Trophoblast cell (in vitro differentiated cells and primary cell): ENCODE data around the gene MRPS21.
"Not testable (repeated sequence)": the region's sequence is repeated elsewhere in the genome, so short reads cannot be mapped to it uniquely, and the experiment has no call there.

Source experiments
- DNase-seq, 2 donors: peaks; one replicate each; pipeline ENCODE4 v3.0.0-alpha.2; 2016
- H2AFZ ChIP-seq: 2 replicates; pipeline ENCODE4 v1.6.1; 2013; ENCODE audit warnings: low read length, moderate library complexity, mild to moderate bottlenecking; ENCODE audit not compliant: insufficient read depth, poor library complexity
- H2AK5ac ChIP-seq: 2 replicates; pipeline ENCODE4 v1.6.1; 2013; ENCODE audit warnings: mild to moderate bottlenecking, low read length
- H2BK120ac ChIP-seq: 2 replicates; pipeline ENCODE4 v1.6.1; 2013; ENCODE audit warnings: low read length, mild to moderate bottlenecking, moderate library complexity; ENCODE audit not compliant: insufficient read depth, poor library complexity
- H2BK12ac ChIP-seq: 2 replicates; pipeline ENCODE4 v1.6.1; 2013; ENCODE audit warnings: mild to moderate bottlenecking, low read length, moderate library complexity
- H2BK5ac ChIP-seq: 2 replicates; pipeline ENCODE4 v1.6.1; 2013; ENCODE audit warnings: low read length, low read depth, moderate library complexity, mild to moderate bottlenecking; ENCODE audit not compliant: poor library complexity
- H3K14ac ChIP-seq: 2 replicates; pipeline ENCODE4 v1.6.1; 2013; ENCODE audit warnings: mild to moderate bottlenecking, low read length
- H3K18ac ChIP-seq: 2 replicates; pipeline ENCODE4 v1.6.1; 2013; ENCODE audit warnings: mild to moderate bottlenecking, low read length
- H3K23ac ChIP-seq: 2 replicates; pipeline ENCODE4 v1.6.1; 2013; ENCODE audit warnings: low read length
- H3K27ac ChIP-seq: 2 replicates; pipeline ENCODE4 v1.5.1; 2013; ENCODE audit warnings: low read depth, mild to moderate bottlenecking, inconsistent platforms, low read length, moderate library complexity
- H3K27me3 ChIP-seq: 2 replicates; pipeline ENCODE4 v1.6.1; 2013; ENCODE audit warnings: inconsistent platforms, mild to moderate bottlenecking, low read length, moderate library complexity; ENCODE audit not compliant: insufficient read depth
- H3K36me3 ChIP-seq, 2 experiments: 1 replicate in 1 of 2; 2 replicates in 1 of 2; pipeline ENCODE4 v1.6.1; 2013; ENCODE audit warnings: low read length in 2 of 2, mild to moderate bottlenecking in 2 of 2, moderate library complexity in 1 of 2; ENCODE audit not compliant: insufficient read depth in 2 of 2, control insufficient read depth in 1 of 2
- H3K4ac ChIP-seq: 2 replicates; pipeline ENCODE4 v1.6.1; 2013; ENCODE audit warnings: low read depth, mild to moderate bottlenecking, low read length, moderate library complexity
- H3K4me1 ChIP-seq, 2 experiments: 1 replicate in 1 of 2; 2 replicates in 1 of 2; pipeline ENCODE4 v1.6.1; 2013; ENCODE audit warnings: low read length in 2 of 2, mild to moderate bottlenecking in 2 of 2, moderate library complexity in 1 of 2; ENCODE audit not compliant: insufficient read depth in 2 of 2, control insufficient read depth in 1 of 2
- H3K4me2 ChIP-seq: 2 replicates; pipeline ENCODE4 v1.6.1; 2013; ENCODE audit warnings: inconsistent platforms, mild to moderate bottlenecking, low read length, moderate library complexity
- H3K4me3 ChIP-seq: 2 replicates; pipeline ENCODE4 v1.5.1; 2013; ENCODE audit warnings: mild to moderate bottlenecking, low read depth, low read length, inconsistent platforms
- H3K79me1 ChIP-seq: one replicate; pipeline ENCODE4 v1.6.1; 2013; ENCODE audit warnings: low read length
- H3K79me2 ChIP-seq: 2 replicates; pipeline ENCODE4 v1.6.1; 2013; ENCODE audit warnings: low read length, mild to moderate bottlenecking; ENCODE audit not compliant: control insufficient read depth, insufficient read depth, poor library complexity
- H3K9ac ChIP-seq: 2 replicates; pipeline ENCODE4 v1.6.1; 2013; ENCODE audit warnings: mild to moderate bottlenecking, low read length
- H3K9me3 ChIP-seq: 2 replicates; pipeline ENCODE4 v1.6.1; 2013; ENCODE audit warnings: low read depth, mild to moderate bottlenecking, control low read depth, inconsistent platforms, low read length; ENCODE audit not compliant: insufficient read depth
- H4K12ac ChIP-seq: 2 replicates; pipeline ENCODE4 v1.6.1; 2013; ENCODE audit warnings: low read depth, mild to moderate bottlenecking, low read length, moderate library complexity
- H4K8ac ChIP-seq: 2 replicates; pipeline ENCODE4 v1.6.1; 2013; ENCODE audit warnings: low read depth, mild to moderate bottlenecking, low read length, moderate library complexity
- H4K91ac ChIP-seq: one replicate; pipeline ENCODE4 v1.6.1; 2013; ENCODE audit warnings: low read depth, mild to moderate bottlenecking, low read length, moderate library complexity
- WGBS: extraction: QIAGEN DNeasy Blood & Tissue Kit; methylation state at CpG from one replicate; pipeline ENCODE4 v1.1.7; 2013; ENCODE audit warnings: missing lambda C conversion rate; ENCODE audit not compliant: insufficient read length, insufficient coverage; ENCODE audit errors: extremely low coverage; 5-methylcytosine and 5-hydroxymethylcytosine counted together

The MRPS21 gene

DNA sequence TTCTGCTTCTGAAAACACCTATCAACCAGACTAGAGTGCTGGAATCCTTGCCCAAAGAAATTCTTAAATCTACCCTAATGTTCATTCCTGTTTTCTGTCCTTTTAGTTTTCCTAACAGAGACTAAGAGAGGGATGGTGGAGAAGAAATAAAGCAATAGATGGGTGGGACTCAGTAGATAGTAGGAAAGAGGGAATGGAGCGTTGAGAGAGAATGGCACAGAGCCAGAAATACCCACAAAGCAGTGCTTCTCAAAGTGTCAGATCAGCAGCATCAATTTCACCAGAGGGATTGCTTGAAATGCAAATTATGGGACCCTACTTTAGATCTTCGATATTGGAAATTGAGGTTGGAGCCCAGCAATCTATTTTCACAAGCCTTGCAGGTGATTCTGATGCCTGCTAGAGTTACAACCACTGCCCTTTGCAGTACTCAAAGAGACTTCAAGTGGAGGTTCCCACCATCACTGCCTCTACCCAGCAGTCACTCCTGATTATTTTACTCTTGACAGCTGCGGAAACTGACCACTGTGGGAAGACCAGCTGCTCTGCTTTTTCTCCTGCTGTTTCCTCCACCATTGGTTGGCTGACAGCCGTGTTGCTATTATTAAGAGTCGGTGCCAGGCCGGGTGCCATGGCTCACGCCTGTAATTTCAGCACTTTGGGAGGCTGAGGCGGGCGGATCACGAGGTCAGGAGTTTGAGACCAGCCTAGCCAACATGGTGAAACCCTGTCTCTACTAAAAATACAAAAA, 16.3 kb downstream of the MRPS21 start:
- no peak overlapping the region for H4K8ac ChIP-seq
- no peaks in the 10 kb centered on the region for H3K27me3 ChIP-seq
- no peak overlapping the region for H2BK120ac ChIP-seq
- no peaks in the 10 kb centered on the region for H3K4me1 ChIP-seq
- no peak overlapping the region for H3K18ac ChIP-seq
- H3K9ac ChIP-seq = no peak overlapping the region
- no peak overlapping the region for H2AK5ac ChIP-seq
- no peak overlapping the region for H3K23ac ChIP-seq
- no peaks in the 10 kb centered on the region for H3K9me3 ChIP-seq
- H2BK5ac ChIP-seq = no peak overlapping the region
- H3K14ac ChIP-seq = no peak overlapping the region
- H4K12ac ChIP-seq = no peak overlapping the region
- no peak overlapping the region for H2BK12ac ChIP-seq
- H3K36me3 ChIP-seq = peaks cover 13 to 14% of the 10 kb centered on the region in 2 experiments
- H3K79me2 ChIP-seq = no peaks in the 10 kb centered on the region
- DNase-seq = no peak
- no peak overlapping the region for H3K4me2 ChIP-seq
- no peak overlapping the region for H3K27ac ChIP-seq
- WGBS = 100% methylated on average over 1 of the region's 10 CpGs
- no peak overlapping the region for H2AFZ ChIP-seq
- H3K4ac ChIP-seq = no peak overlapping the region
- H3K79me1 ChIP-seq = no peaks in the 10 kb centered on the region
- no peak overlapping the region for H4K91ac ChIP-seq
- no peak overlapping the region for H3K4me3 ChIP-seq

DNA sequence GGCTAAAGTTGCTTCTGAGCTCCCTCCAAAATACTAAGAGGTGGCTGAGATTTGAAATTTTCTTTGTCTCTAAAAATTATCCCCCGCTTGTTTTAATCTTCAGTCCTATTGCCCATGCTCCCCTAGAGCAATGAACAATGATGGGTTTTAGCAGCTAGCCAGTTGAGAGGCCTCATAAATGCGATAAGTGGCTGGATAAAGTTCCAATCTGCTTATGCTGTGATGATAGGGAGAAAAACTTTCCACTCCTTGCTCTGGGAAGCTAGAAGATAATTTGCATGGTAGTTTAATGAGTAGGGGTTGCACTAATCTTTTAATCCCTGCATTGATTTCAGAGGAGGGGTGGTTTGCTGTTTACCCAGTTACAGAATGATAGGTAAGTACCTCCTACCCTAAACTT, 18.1 kb downstream of the MRPS21 start:
- Histone ChIP-seq H3K4me1 (no peaks in the 10 kb centered on the region), H3K4ac (no peak overlapping the region), H4K8ac (no peak overlapping the region), H4K12ac (no peak overlapping the region), H3K9me3 (no peaks in the 10 kb centered on the region), H3K27ac (no peak overlapping the region), H4K91ac (no peak overlapping the region), H3K27me3 (no peaks in the 10 kb centered on the region), H3K4me2 (no peak overlapping the region), H3K4me3 (no peak overlapping the region), H3K79me1 (no peaks in the 10 kb centered on the region), H2AK5ac (no peak overlapping the region), H3K18ac (no peak overlapping the region), H3K36me3 (peaks cover 8 to 11% of the 10 kb centered on the region in 2 experiments), H3K9ac (no peak overlapping the region), H2BK120ac (no peak overlapping the region), H3K23ac (no peak overlapping the region), H2BK12ac (no peak overlapping the region), H3K79me2 (no peaks in the 10 kb centered on the region), H3K14ac (no peak overlapping the region), H2AFZ (no peak overlapping the region), H2BK5ac (no peak overlapping the region)
- no peak for DNase-seq
- no CpG with 5 or more reads among the region's 2 CpGs for WGBS

DNA sequence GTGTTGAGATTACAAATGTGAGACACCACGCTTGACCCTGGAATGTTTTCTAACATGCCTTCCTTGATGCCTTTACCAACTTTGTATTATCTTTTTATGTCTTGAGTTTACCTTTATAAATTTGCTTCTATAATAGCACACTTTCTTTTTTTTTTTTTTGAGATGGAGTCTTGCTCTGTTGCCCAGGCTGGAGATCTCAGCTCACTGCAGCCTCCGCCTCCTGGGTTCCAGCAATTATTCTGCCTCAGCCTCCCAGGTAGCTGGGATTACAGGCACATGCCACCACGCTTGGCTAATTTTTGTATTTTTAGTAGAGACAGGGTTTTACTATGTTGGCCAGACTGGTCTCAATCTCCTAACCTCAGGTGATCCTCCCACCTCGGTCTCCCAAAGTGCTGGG, 21.0 kb downstream of the MRPS21 start:
- H3K4me3 ChIP-seq, H3K27ac ChIP-seq, H2BK120ac ChIP-seq, H3K4me2 ChIP-seq, H4K8ac ChIP-seq, H4K91ac ChIP-seq, H4K12ac ChIP-seq, H2BK12ac ChIP-seq, H3K27me3 ChIP-seq, H3K9ac ChIP-seq, H3K79me1 ChIP-seq, H3K23ac ChIP-seq, H3K79me2 ChIP-seq, H2AFZ ChIP-seq, H3K14ac ChIP-seq, H3K18ac ChIP-seq, H3K4me1 ChIP-seq, DNase-seq, H3K4ac ChIP-seq, H3K9me3 ChIP-seq, H2BK5ac ChIP-seq, H3K36me3 ChIP-seq, H2AK5ac ChIP-seq: not testable (repeated sequence)
- WGBS = no CpG with 5 or more reads among the region's 4 CpGs

DNA sequence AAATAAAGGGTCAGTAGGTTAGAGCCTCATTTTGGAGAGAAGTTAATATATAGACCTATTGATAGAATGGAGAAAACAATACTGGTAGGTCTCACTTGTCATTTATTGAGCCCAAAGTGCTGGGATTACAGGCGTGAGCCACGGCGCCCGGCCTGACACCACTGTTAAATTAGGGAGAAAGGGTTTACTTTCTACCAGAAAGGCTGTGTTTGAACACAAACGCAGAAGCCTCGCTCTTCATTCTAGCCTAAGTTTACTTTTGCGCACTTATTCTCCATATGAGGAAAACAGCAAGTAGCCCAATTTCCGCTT, 27.0 kb downstream of the MRPS21 start:
- Histone ChIP-seq H3K27me3 (no peaks in the 10 kb centered on the region), H3K23ac (no peak overlapping the region), H3K79me2 (peaks cover 7% of the 10 kb centered on the region), H2AK5ac (peak overlapping the region; percentile 94), H3K4me3 (no peak overlapping the region), H3K27ac (no peak overlapping the region), H3K9ac (no peak overlapping the region), H2AFZ (no peak overlapping the region), H3K14ac (no peak overlapping the region), H2BK12ac (no peak overlapping the region), H2BK5ac (no peak overlapping the region), H3K4me2 (peak overlapping the region; percentile 48), H3K79me1 (peaks cover 4% of the 10 kb centered on the region), H3K9me3 (no peaks in the 10 kb centered on the region), H4K12ac (peak overlapping the region; percentile 93), H3K4me1 (peaks cover 0 to 5% of the 10 kb centered on the region in 2 experiments), H3K18ac (no peak overlapping the region), H2BK120ac (peak overlapping the region; percentile 60), H4K91ac (peak overlapping the region; percentile 68), H4K8ac (peak overlapping the region; percentile 93), H3K4ac (no peak overlapping the region), H3K36me3 (peaks cover 4 to 5% of the 10 kb centered on the region in 2 experiments)
- no CpG with 5 or more reads among the region's 8 CpGs for WGBS
- peak in 1 of 2 donors; percentile 21 for DNase-seq
